ENCODE results near the gene F7. TPM values are rescaled to one million over a fixed set of nuclear protein-coding genes. Genes with fewer than 3 reads are reported as not detected.

Gene F7
- total RNA-seq, 6 experiments from 2014 or later, result 42.9 to 147 (median 84.2) TPM

- peak overlapping the region in 2 of 3 donors; percentile 31 to 41 for H3K4me3 ChIP-seq
- no peaks in the 10 kb centered on the region for H3K36me3 ChIP-seq
- H3K9me3 ChIP-seq, result no peaks in the 10 kb centered on the region
- peak in 1 of 4 donors; percentile 25 for ATAC-seq
- DNase-seq, result no peak
- intact Hi-C loops (cut with DNase I), result no loop called here
- no peaks in the 10 kb centered on the region for H3K27me3 ChIP-seq
- TF ChIP-seq CTCF (IDR thresholded peaks at IDR 0.05) (no peak), POLR2A (IDR thresholded peaks at IDR 0.05) (no peak)
- peak overlapping the region; percentile 84 to 100 (median 99) for H3K27ac ChIP-seq
- H3K4me1 ChIP-seq, result peaks cover 0 to 13% (median 5%) of the 10 kb centered on the region in 4 donors
- WGBS (ENCODE audit: insufficient coverage, low coverage, low lambda C conversion rate, missing lambda C conversion rate), result 72% methylated on average over 9 of the region's 31 CpGs
Observed at GRCh38 chr13:113150550-113151365, 45.2 kb downstream of the F7 start.

GRCh38 chr13:113151745-113152690 is 46.4 kb downstream of the F7 start:
- Histone ChIP-seq H3K9me3 (no peaks in the 10 kb centered on the region), H3K27me3 (no peaks in the 10 kb centered on the region), H3K27ac (peak overlapping the region; percentile 88 to 100 (median 99)), H3K36me3 (no peaks in the 10 kb centered on the region), H3K4me1 (peaks cover 0 to 19% (median 5%) of the 10 kb centered on the region in 4 donors), H3K4me3 (peak overlapping the region; percentile 50 to 61 (median 58))
- ATAC-seq (peak; percentile 7 to 28 (median 16)), DNase-seq (peak in 1 of 3 donors; percentile 60)
- 27% methylated on average over 18 of the region's 28 CpGs for WGBS (ENCODE audit: insufficient coverage, low coverage, low lambda C conversion rate, missing lambda C conversion rate)
- no peak for TF ChIP-seq POLR2A (IDR thresholded peaks at IDR 0.05)
- no peak for TF ChIP-seq CTCF (IDR thresholded peaks at IDR 0.05)
- intact Hi-C loops (cut with DNase I), result no loop called here

- peak overlapping the region; percentile 88 to 100 (median 99) for H3K27ac ChIP-seq
- peaks cover 0 to 19% (median 5%) of the 10 kb centered on the region in 4 donors for H3K4me1 ChIP-seq
- H3K9me3 ChIP-seq, result no peaks in the 10 kb centered on the region
- peak in 3 of 4 donors; percentile 43 to 64 (median 56) for ATAC-seq
- no peaks in the 10 kb centered on the region for H3K27me3 ChIP-seq
- no CpG with 5 or more reads among the region's 2 CpGs for WGBS (ENCODE audit: insufficient coverage, low coverage, low lambda C conversion rate, missing lambda C conversion rate)
- H3K36me3 ChIP-seq, result no peaks in the 10 kb centered on the region
- H3K4me3 ChIP-seq, result peak overlapping the region; percentile 50 to 61 (median 58)
- DNase-seq, result no peak
- intact Hi-C loops (cut with DNase I), result no loop called here
- no peak for TF ChIP-seq CTCF (IDR thresholded peaks at IDR 0.05)
- no peak for TF ChIP-seq POLR2A (IDR thresholded peaks at IDR 0.05)
Observed at GRCh38 chr13:113152691-113152983, 47.0 kb downstream of the F7 start.

GRCh38 chr13:113152984-113153809 is 47.6 kb downstream of the F7 start:
- Histone ChIP-seq H3K27me3 (no peaks in the 10 kb centered on the region), H3K9me3 (no peaks in the 10 kb centered on the region), H3K36me3 (no peaks in the 10 kb centered on the region), H3K27ac (peak overlapping the region; percentile 88 to 100 (median 99)), H3K4me3 (peak overlapping the region; percentile 50 to 61 (median 58)), H3K4me1 (peaks cover 0 to 19% (median 5%) of the 10 kb centered on the region in 4 donors)
- ATAC-seq, result peak; percentile 23 to 68 (median 38)
- TF ChIP-seq POLR2A (IDR thresholded peaks at IDR 0.05), result peak; percentile 68
- TF ChIP-seq CTCF (IDR thresholded peaks at IDR 0.05), result no peak
- DNase-seq, result peak; percentile 71 to 79 (median 74)
- 1% methylated on average over 16 of the region's 60 CpGs for WGBS (ENCODE audit: insufficient coverage, low coverage, low lambda C conversion rate, missing lambda C conversion rate)
- intact Hi-C loops (cut with DNase I), result no loop called here
